RWPE1 (cell line): ENCODE measurements around the gene CDC14A.

ENCODE experiments used
- CTCF ChIA-PET: fragments of 350-600 bp; sonication (Branson Sonifier 250); formaldehyde crosslinking; extraction: SDS; loops from one replicate; lab custom pipeline; 2021; lab: Yijun Ruan, JAX
- POLR2A ChIA-PET: fragments of 400-600 bp; formaldehyde crosslinking; extraction: SDS; loops from one replicate; lab custom pipeline; 2020; ENCODE audit warnings: antibody characterized with exemption; ENCODE audit not compliant: low non-redundant PET; lab: Yijun Ruan, JAX
- DNase-seq: peaks from one replicate; pipeline ENCODE4 v3.0.0; 2012; ENCODE audit warnings: low spot score
- H3K27ac ChIP-seq: fragments of 450-650 bp; 2 replicates; pipeline ENCODE4 v1.5.1; 2017
- CTCF ChIP-seq: fragments of 450-650 bp; conservative IDR thresholded peaks from 2 replicates; pipeline ENCODE4 v1.5.1; 2017; ENCODE audit warnings: low read depth, mild to moderate bottlenecking

CDC14A gene

GRCh38 chr1:100434831-100435230, 82.5 kb downstream of the CDC14A start:
- no peak for DNase-seq
- TF ChIP-seq CTCF, result no peak
- ChIA-PET CTCF (interaction anchor here (0.7 kb wide), 1 partner anchor 26 kb away, joined by 3 read pairs; no protein-coding TSS in a partner anchor), POLR2A (no interaction called here)
- no peak overlapping the region for H3K27ac ChIP-seq

DNA sequence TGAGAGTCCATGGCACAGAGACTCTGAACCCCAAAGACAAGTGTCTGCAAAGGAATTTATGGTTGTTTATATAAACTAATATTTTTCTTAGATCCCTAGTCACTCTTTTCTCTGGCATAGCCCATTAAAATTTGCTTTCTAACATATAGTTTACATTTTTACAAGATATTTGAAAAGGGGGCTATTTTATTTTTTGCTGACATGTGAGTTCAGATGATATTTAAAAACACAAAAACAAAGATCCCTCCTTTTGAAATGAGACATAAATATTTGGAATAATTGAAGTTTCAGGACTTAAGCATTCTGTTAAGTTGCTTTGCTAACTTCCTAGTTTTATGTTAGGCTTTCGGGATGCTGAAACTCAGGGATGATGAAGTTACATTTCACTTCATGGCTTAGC, 86.1 kb downstream of the CDC14A start:
- no peak for DNase-seq
- no peak for TF ChIP-seq CTCF
- CTCF ChIA-PET, result no interaction called here
- no peak overlapping the region for H3K27ac ChIP-seq
- POLR2A ChIA-PET, result no interaction called here

GRCh38 chr1:100438789-100439188, 86.5 kb downstream of the CDC14A start:
- no peak for DNase-seq
- POLR2A ChIA-PET, result no interaction called here
- no peak for TF ChIP-seq CTCF
- CTCF ChIA-PET, result no interaction called here
- no peak overlapping the region for H3K27ac ChIP-seq

DNA sequence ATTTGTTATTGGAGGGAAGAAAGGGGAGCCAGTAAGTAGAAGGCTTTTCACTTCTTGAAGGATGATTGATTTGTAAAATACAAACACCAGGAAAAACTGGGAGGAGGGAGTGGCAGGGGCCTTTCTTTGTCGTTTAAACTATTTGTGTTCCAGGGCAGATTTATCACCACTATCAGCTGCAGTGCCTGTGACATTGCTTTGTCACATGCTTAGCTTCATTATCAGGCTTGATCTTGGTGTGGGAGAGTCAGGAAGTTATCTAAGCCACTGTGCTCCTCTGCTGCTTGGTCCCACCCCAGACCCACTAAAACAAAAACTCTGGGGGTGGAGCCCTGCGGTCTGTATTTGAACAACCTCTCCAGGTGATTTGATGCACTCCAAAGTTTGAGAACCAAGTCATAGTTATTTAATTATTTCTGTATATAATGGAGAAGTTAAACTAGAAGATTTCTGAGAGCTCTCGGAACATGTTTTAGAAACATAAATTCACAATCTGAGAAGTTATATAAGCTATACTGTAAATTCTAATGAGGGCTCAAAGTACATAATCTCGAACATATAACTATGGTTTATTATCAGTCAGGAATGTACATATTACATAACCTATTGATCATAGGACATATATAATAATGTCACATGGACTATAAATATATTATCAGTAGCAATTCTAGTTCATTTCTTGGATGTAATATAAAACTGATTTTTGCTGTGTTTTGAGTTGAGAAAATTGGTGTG, 87.9 kb downstream of the CDC14A start:
- POLR2A ChIA-PET, result no interaction called here
- no peak for DNase-seq
- H3K27ac ChIP-seq, result no peak overlapping the region
- no peak for TF ChIP-seq CTCF
- CTCF ChIA-PET, result no interaction called here

DNA sequence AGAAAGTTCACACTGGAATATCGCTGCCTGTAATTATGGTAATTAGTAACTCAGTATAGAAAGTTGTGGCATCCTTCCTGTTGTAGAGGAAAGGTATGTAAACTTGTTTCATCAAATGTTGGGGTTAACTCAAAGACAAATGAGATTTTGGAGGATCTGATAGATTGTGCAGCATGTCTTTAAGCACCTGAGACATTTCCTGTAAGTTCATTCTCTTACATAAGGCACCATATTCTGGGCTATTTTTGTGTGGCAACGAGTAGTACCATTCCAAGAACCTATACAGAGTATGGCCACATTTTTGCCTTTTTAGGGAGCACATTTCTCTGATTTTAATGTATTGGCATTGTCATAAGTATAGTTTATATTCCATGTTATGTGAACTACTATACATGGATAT, 88.8 kb downstream of the CDC14A start:
- CTCF ChIA-PET, result interaction anchor here (0.6 kb wide), 1 partner anchor 16 kb away, joined by 4 read pairs; no protein-coding TSS in a partner anchor
- no peak for DNase-seq
- POLR2A ChIA-PET, result no interaction called here
- no peak overlapping the region for H3K27ac ChIP-seq
- TF ChIP-seq CTCF, result no peak

DNA sequence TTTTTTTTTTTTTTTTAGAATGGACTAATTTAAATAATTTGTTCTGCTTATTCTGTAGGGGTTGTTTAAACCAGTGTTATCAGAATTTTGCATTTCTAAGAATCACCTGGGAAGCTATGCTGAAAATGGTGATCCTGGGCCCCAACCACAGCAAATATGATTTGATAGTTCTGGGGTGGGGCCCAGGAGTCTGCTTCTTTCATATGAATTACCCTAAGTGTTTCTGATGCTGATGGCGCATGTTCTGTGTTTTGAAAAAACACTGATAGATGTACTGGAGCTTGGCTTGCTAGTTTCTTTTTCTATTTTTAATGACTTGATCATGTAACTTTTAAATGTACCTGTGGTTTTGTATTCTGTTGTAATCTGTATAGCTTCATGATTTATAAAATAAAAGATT, 89.3 kb downstream of the CDC14A start:
- ChIA-PET CTCF (interaction anchor here (0.6 kb wide), 1 partner anchor 15 kb away, joined by 4 read pairs; no protein-coding TSS in a partner anchor), POLR2A (no interaction called here)
- no peak overlapping the region for H3K27ac ChIP-seq
- no peak for DNase-seq
- TF ChIP-seq CTCF, result no peak
